ENCODE results near the gene CSF1R.
A peak's percentile ranks its signal among the peaks of the same experiment; 100 is the strongest.
"Not testable (repeated sequence)": the region's sequence is repeated elsewhere in the genome, so short reads cannot be mapped to it uniquely, and the experiment has no call there.

The CSF1R gene

GRCh38 chr5:150054569-150054968 lies 31.8 kb downstream of the CSF1R start:
- DNase-seq (ENCODE audit: low spot score): no peak

DNA sequence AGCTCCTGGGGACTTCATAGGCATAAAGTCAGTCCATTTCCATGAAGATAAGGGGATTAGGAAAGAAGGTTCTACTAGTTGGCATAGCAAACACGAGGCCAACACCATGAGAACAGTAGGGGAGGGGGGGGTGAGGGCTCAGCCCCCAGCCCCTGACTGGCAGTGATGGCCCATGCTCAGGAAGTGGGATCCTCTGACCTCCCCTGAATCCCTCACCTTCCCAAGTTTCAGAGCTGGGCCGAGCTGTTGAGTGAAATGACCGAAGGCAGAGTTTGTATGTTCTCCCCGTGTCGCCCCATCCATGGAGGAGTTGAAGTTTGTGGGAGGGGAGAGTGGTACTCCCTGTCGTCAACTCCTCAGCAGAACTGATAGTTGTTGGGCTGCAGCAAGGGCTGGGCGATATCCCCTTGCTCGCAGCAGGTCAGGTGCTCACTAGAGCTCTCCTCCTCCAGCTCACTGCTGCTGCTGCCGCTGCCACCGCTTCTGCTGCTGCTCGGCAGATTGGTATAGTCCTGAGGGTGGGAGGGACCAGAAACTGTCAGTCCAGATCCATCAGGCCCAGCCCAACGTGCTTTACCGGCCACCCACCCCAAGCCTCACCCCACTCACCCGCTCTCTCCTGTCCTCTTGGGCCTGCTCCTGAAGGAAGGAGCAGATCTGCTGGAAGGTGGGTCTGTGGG lies 32.5 kb downstream of the CSF1R start:
- no peak for DNase-seq (ENCODE audit: low spot score)

GRCh38 chr5:150052956-150053712 lies 33.2 kb downstream of the CSF1R start:
- DNase-seq (ENCODE audit: low spot score): peak; percentile 27

DNA sequence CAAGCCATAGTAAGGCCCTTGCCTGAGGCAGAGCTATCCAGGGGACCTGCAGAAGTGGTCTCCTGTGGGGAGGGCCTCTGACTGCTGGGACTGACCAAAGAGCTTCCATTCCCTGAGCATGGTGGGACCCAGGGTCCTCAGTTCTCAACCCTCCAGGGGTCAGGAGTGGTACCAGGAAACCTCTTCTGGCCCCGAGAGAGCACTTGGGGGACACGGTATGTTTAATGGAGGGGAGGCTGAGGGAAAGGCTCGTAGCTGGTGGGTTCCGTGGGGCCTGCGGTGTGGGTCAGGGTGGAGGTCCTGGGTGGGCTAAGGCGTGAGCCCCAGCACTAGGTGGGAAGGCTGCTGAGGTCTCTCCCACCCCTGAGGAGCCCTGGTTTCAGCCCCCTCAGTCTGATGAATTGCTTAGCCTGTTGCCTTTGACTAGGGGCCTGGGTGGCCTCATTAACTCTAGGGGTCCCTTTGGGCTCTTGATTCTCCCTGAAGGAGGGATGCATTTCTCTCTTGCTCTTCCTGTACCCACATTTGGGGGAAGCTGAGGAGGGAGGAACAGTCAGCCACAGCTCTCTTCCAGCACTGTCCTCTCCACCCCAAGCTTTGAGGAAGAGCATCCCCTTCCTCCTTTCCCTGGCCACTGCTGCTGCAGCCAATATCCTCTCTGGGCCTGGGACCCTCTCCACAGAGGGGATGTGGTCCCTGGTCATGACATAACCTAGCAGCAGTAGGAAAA lies 34.0 kb downstream of the CSF1R start:
- no peak for DNase-seq (ENCODE audit: low spot score)

DNA sequence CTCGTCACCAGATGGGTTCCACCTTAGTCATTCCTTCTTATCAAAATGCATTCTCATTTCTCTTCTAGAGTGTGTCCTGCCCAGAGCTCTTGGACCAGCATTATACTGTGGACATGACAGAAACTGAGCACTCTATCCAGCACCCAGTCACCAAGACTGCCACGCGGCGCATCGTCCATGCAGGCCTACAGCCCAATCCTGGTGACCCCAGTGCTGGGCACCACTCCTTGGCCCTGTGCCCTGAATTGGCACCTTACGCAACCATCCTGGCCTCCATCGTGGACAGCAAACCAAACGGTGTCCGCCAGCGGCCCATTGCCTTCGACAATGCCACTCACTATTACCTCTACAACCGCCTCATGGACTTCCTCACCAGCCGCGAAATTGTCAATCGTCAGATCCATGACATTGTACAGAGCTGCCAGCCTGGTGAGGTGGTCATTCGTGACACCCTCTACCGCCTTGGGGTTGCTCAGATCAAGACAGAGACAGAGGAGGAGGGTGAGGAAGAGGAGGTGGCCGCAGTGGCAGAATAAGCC lies 34.6 kb downstream of the CSF1R start:
- no peak for DNase-seq (ENCODE audit: low spot score)

DNA sequence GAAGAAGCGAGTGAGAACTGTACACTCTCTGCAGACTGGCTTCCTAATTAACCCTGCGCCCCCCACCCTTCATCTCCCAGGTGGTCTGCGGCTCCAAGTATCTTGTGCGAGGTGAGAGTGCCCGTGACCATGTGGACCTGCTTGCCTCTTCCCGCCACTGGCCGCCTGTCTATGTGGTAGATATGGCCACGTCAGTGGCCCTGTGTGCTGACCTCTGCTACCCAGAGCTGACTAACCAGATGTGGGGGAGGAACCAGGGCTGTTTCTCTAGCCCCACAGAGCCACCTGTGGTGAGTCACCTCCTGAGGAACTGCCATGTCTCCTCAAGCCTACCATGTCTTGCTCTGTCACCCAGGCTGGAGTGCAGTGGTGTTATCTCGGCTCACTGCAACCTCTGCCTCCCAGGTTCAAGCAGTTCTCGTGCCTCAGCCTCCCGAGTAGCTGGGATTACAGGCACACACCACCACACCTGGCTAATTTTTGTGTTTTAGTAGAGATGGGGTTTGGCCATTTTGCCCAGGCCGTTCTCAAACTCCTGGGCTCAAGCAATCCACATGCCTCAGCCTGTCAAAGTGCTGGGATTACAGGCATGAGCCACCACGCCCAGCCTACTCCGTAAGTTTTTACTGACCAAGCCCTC lies 36.1 kb downstream of the CSF1R start:
- DNase-seq (ENCODE audit: low spot score): not testable (repeated sequence)

DNA sequence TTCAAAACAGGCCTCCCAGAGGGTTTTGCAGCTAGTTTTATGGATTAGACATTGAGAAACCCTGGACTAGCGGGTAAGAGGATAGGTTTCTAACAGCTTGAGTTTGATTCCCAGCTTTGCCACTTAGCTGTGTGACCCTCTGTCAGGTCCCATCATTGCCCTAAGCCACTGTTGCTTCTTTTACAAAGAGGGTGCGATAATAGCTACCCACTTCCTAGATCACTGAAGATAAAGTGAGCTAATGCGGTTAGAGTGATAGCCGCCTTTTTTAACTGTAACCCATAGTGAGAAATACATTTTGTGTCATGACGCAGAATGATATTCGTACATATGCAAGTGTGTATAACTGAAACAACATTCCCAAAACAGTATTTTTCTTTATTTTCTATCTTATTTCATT lies 40.3 kb downstream of the CSF1R start:
- no peak for DNase-seq (ENCODE audit: low spot score)

DNA sequence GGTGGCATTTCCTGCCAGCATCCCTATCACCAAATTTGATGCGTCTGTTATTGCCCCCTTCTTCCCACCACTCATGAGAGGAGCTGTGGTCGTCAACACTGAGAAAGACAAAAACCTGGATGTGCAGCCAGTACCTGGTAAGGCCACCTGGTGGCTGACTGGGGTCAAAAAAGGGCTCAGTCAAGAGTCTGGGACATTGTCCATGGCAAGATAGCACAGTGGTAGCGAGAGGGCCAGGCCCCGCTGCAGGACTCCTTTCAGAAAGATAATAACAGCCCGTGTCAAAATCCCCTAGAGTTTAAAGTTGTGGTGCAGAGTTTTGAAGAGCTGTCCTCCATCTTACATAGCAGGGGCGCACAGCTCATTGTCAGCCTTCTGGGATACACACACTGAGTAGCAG lies 40.8 kb downstream of the CSF1R start:
- DNase-seq (ENCODE audit: low spot score): peak; percentile 55

DNA sequence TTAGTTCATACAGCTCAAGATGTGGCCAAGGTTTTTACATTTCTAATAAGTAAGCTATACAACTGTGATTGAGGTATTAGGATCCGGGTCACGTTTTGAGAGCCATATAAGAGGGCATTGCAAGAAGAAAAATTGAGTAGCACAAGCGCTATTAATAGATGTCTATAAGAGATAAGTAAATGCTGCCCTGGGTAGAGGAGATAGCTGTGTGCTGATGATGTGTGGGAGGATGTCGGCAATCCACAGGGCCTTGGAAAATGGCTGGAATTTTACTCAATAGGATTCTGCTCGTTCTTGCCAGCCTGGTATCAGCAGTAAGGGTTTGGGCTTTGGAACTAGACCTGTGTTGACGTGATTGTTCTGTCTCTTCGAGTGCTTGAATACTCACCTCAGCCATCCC lies 41.6 kb downstream of the CSF1R start:
- DNase-seq (ENCODE audit: low spot score): no peak

- peak; percentile 44 for DNase-seq (ENCODE audit: low spot score)
Measured at GRCh38 chr5:150044329-150044681, 42.0 kb downstream of the CSF1R start.

GRCh38 chr5:150043657-150044328 lies 42.6 kb downstream of the CSF1R start:
- DNase-seq (ENCODE audit: low spot score): no peak

DNA sequence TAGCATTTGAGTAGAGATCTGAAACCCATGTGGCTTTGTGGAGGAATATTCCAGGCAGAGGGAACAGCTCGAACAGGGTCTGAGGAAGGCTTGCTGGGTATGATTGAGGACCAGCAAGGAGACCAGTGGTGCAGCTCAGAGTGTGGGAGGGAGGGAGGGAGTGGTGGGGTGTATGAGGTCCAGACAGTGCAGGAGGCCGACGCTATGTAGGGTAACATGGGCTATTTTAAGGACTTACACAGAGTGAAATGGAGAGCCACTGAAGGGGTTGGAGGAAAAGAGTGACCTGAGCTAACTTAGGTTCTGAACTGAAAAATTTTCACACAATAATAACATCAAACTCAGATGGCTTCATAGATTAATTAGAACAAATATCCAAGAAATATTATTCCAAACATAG lies 43.9 kb downstream of the CSF1R start:
- DNase-seq (ENCODE audit: low spot score): no peak

DNA sequence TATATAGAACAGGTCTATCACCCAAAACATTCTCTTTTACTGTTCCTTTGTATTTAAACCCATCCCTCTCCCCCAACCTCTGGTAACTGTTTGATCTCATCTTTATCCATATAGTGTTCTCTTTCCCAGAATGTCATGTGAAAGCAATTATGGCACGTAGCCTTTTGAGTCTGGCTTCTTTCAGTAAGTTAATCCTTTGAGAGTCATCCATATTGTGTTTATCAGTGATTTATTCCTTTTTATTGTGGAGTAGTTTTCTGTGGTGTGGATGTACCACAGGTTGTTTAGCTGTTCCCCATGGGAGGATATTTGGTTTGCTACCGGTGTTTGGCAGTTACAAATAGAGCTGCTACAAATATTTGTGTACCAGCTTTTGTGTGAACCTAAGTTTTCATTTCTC lies 47.8 kb downstream of the CSF1R start:
- DNase-seq (ENCODE audit: low spot score): no peak

DNA sequence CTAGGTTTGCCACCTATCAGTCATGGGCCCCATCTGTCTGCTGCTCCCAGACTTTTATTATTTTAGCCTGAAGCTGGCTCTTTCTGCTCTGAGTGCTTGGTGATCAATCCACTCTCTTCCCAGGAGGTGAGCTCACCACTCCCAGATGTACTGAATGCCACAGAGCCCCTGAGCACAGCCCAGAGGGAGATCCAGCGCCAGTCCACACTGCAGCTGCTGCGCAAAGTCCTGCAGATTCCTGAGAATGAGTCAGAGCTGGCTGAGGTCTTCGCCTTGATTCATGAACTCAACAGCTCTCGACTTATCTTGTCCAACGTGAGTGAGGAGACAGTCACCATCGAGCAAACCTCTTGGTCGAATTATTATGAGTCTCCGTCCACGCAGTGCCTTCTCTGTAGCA lies 49.8 kb downstream of the CSF1R start:
- no peak for DNase-seq (ENCODE audit: low spot score)

GRCh38 chr5:150035139-150035895 lies 51.0 kb downstream of the CSF1R start:
- DNase-seq (ENCODE audit: low spot score): no peak

DNA sequence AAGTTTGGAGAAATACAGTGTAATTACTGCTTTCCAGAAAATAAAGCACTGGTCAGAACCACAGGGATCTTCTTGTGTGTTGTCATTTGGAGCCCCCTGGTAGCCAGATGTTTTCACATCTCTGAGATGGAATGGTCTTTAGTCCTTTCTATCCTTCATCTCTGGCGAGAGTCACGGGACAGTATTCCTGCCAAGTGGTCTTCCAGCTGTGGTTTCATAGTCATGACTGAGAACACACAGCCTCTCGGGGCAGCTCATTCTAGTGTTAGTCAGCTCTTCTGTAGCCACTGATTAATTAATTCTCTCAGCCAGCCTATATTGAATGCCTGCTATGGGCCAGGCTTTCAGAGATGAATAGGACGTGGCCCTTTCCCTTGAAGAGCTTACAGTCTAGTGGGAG lies 51.7 kb downstream of the CSF1R start:
- DNase-seq (ENCODE audit: low spot score): no peak

- DNase-seq (ENCODE audit: low spot score): no peak
Measured at GRCh38 chr5:150033334-150033733, 53.0 kb downstream of the CSF1R start.

GRCh38 chr5:150028047-150028446 lies 58.3 kb downstream of the CSF1R start:
- not testable (repeated sequence) for DNase-seq (ENCODE audit: low spot score)

GRCh38 chr5:150026682-150027172 lies 59.6 kb downstream of the CSF1R start:
- DNase-seq (ENCODE audit: low spot score): peak; percentile 84

DNA sequence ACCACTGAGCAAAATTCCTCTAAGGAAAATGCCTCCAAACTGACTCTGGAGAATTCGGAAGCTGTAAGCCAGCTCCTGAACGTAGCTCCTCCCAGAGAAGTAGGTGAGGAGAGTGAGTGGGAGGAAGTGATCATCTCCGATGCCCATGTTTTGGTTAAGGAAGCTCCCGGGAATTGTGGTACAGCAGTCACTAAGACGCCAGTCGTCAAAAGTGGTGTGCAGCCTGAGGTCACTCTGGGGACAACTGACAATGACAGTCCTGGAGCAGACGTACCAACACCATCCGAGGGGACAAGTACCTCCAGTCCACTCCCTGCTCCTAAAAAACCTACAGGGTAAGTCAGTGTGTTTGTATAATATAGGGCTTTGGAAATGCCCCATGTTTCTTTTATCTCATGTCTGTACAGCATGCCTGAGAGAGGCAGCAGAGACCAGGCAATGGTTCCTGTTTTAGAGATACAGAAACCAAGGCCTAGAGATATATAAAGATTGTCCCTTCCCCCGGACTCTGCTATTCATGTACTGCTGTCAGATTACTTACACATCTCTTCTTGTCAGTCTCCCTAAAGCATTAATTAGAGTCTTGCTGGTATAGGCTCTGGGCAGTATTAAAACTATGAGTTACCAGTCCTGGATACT lies 61.9 kb downstream of the CSF1R start:
- DNase-seq (ENCODE audit: low spot score): peak; percentile 41

Data from hematopoietic multipotent progenitor cell treated with erythropoietin and hydrocortisone succinate and interleukin-3 and kit ligand, for 15 days (in vitro differentiated cells).